CD14-positive monocyte (primary cell): ENCODE measurements around the gene NFYC. TPM values are rescaled to one million over a fixed set of nuclear protein-coding genes. Genes with fewer than 3 reads are reported as not detected.

Experiments used
- DNase-seq, 3 donors: peaks; one replicate each; pipeline ENCODE4 v3.0.0-alpha.2; 2011 to 2022
- H2AFZ ChIP-seq: 2 replicates; pipeline ENCODE4 v1.6.0; 2012; ENCODE audit warnings: mild to moderate bottlenecking, low read depth, low read length, inconsistent platforms; ENCODE audit not compliant: insufficient read depth, poor library complexity, severe bottlenecking
- H3K27ac ChIP-seq, 2 donors: 1 replicate in 1 of 2; 2 replicates in 1 of 2; pipeline ENCODE4 v1.5.1; 2012 to 2013; ENCODE audit warnings: low read length in 2 of 2, control low read depth in 1 of 2, inconsistent platforms in 1 of 2, low read depth in 1 of 2, mild to moderate bottlenecking in 1 of 2
- H3K27me3 ChIP-seq, 2 donors: one replicate each; pipeline versions ENCODE4 v1.6.0 to v1.6.1; 2011 to 2013; ENCODE audit warnings: low read length in 2 of 2; ENCODE audit not compliant: control insufficient read depth in 2 of 2, insufficient read depth in 2 of 2
- H3K36me3 ChIP-seq, 2 donors: replicated peaks in 1 of 2; 1 replicate in 1 of 2; 2 replicates in 1 of 2; pipeline versions ENCODE4 v1.5.1 to v1.6.1; 2012 to 2013; ENCODE audit warnings: low read length in 2 of 2, control low read depth in 1 of 2, inconsistent platforms in 1 of 2, mild to moderate bottlenecking in 1 of 2; ENCODE audit not compliant: insufficient read depth in 2 of 2, control insufficient read depth in 1 of 2
- H3K4me1 ChIP-seq, 2 donors: 1 replicate in 1 of 2; 2 replicates in 1 of 2; pipeline versions ENCODE4 v1.5.1 to v1.6.1; 2012 to 2013; ENCODE audit warnings: low read length in 2 of 2, control low read depth in 1 of 2, inconsistent platforms in 1 of 2, mild to moderate bottlenecking in 1 of 2, moderate library complexity in 1 of 2; ENCODE audit not compliant: insufficient read depth in 2 of 2, control insufficient read depth in 1 of 2
- H3K4me2 ChIP-seq: replicated peaks from 2 replicates; pipeline ENCODE3; 2012; ENCODE audit warnings: low read length, moderate library complexity, mild to moderate bottlenecking; ENCODE audit not compliant: poor library complexity, severe bottlenecking; ENCODE audit errors: extremely low read depth
- H3K4me3 ChIP-seq, 3 experiments: fragments of 200-600 bp in 1 of 3; sonication (generic) in 1 of 3; replicated peaks in 1 of 3; 1 replicate in 2 of 3; 2 replicates in 1 of 3; pipeline ENCODE4 v1.5.1; 2011 to 2013; ENCODE audit warnings: low read length in 3 of 3, mild to moderate bottlenecking in 3 of 3, control low read depth in 2 of 3, low read depth in 2 of 3, inconsistent platforms in 1 of 3, moderate library complexity in 1 of 3
- H3K79me2 ChIP-seq: 2 replicates; pipeline ENCODE4 v1.6.0; 2012; ENCODE audit warnings: mild to moderate bottlenecking, control low read depth, inconsistent platforms, low read length, moderate library complexity; ENCODE audit not compliant: insufficient read depth
- H3K9ac ChIP-seq: 2 replicates; pipeline ENCODE4 v1.6.0; 2017; ENCODE audit warnings: low read length, mild to moderate bottlenecking; ENCODE audit not compliant: insufficient read depth, poor library complexity, severe bottlenecking
- H3K9me3 ChIP-seq, 2 donors: replicated peaks in 1 of 2; 1 replicate in 1 of 2; 2 replicates in 1 of 2; pipeline versions ENCODE4 v1.5.1 to v1.6.1; 2012 to 2013; ENCODE audit warnings: low read length in 2 of 2, control low read depth in 1 of 2; ENCODE audit not compliant: control insufficient read depth in 1 of 2, insufficient read depth in 1 of 2
- H4K20me1 ChIP-seq: 2 replicates; pipeline ENCODE4 v1.6.0; 2012; ENCODE audit warnings: mild to moderate bottlenecking, low read length, control low read depth, moderate library complexity; ENCODE audit not compliant: insufficient read depth
- H3K27ac Mint-ChIP-seq, 7 donors: one replicate each; pipeline ENCODE4 v1.8.0; 2020; ENCODE audit warnings: mild to moderate bottlenecking in 7 of 7, mixed read lengths in 7 of 7, moderate library complexity in 6 of 7, inconsistent platforms in 2 of 7
- H3K27me3 Mint-ChIP-seq, 3 donors: one replicate each; pipeline ENCODE4 v1.8.0; 2021 to 2022; ENCODE audit warnings: low read depth in 3 of 3, mild to moderate bottlenecking in 3 of 3, mixed read lengths in 3 of 3, moderate library complexity in 3 of 3, inconsistent platforms in 1 of 3
- H3K36me3 Mint-ChIP-seq, 2 donors: one replicate each; pipeline ENCODE4 v1.8.0; 2020; ENCODE audit warnings: mixed read lengths in 2 of 2, inconsistent platforms in 1 of 2, mild to moderate bottlenecking in 1 of 2
- H3K4me1 Mint-ChIP-seq: one replicate; pipeline ENCODE4 v1.8.0; 2020; ENCODE audit warnings: mild to moderate bottlenecking, mixed read lengths
- H3K4me3 Mint-ChIP-seq, 2 donors: one replicate each; pipeline ENCODE4 v1.8.0; 2020; ENCODE audit warnings: mild to moderate bottlenecking in 2 of 2, mixed read lengths in 2 of 2, moderate library complexity in 1 of 2
- H3K9me3 Mint-ChIP-seq, 7 donors: one replicate each; pipeline ENCODE4 v1.8.0; 2020 to 2022; ENCODE audit warnings: mixed read lengths in 7 of 7, mild to moderate bottlenecking in 6 of 7, moderate library complexity in 6 of 7, inconsistent platforms in 2 of 7
- WGBS: methylation state at CpG from one replicate; pipeline ENCODE4 v1.1.5; 2013; ENCODE audit warnings: missing lambda C conversion rate; ENCODE audit not compliant: insufficient coverage; 5-methylcytosine and 5-hydroxymethylcytosine counted together
- intact Hi-C, 2 donors: fragments of 100-400 bp; cut with micrococcal nuclease; formaldehyde crosslinking; loops; one replicate each; pipeline versions ENCODE4 v1.15.0 to v1.15.1; 2023
- polyA plus RNA-seq, 3 donors: library from polyadenylated mRNA; depleted of rRNA in 1 of 3; unstranded in 2 of 3; stranded (reverse) in 1 of 3; fragments of 300-500 nt in 2 of 3; fragments of >200 nt in 1 of 3; fragmentation: Illumina TruSeq in 2 of 3; gene quantifications; 1 replicate in 2 of 3; 2 replicates in 1 of 3; pipeline ENCODE4 v1.2.3, GENCODE V29; 2012 to 2021
- TF ChIP-seq, protein P1 (sequence below): fragments of 200-600 bp; IDR thresholded peaks from one replicate; pipeline ENCODE4 v1.8.0; 2022; ENCODE audit warnings: antibody characterized with exemption, mild to moderate bottlenecking

NFYC gene
- polyA plus RNA-seq, 3 donors, result 61.2 to 142 (median 68.2) TPM

DNA sequence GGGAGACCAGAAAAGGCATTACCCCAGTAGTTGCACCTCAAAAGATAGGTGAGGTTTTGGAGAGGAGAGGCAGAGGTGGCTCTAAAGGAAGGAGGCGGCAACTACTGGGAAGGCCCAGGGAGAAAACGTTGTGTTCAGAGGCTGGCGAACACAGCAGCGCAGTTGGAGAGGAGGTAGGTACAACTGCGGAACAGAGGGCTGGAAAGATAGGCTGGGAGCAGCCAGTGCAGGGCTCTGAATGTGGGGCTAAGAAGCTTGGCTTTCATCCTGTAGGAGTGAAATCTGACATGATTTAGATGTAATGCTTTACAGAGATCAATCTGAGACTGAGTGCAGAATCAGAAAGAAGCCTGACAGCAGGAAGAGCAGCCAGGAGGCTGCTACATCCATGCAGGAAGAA is 39.0 kb upstream of the NFYC start:
- H3K36me3 Mint-ChIP-seq, result no peaks in the 10 kb centered on the region
- Histone ChIP-seq H3K9me3 (no peaks in the 10 kb centered on the region), H3K36me3 (no peaks in the 10 kb centered on the region), H3K27me3 (peaks cover 0 to 5% of the 10 kb centered on the region in 2 donors), H3K4me1 (no peaks in the 10 kb centered on the region), H3K27ac (no peak overlapping the region), H2AFZ (no peak overlapping the region), H3K9ac (no peak overlapping the region), H4K20me1 (no peaks in the 10 kb centered on the region), H3K4me3 (no peak overlapping the region), H3K79me2 (no peaks in the 10 kb centered on the region), H3K4me2 (no peak overlapping the region)
- H3K9me3 Mint-ChIP-seq, result peaks cover 0 to 3% (median 0%) of the 10 kb centered on the region in 7 donors
- TF ChIP-seq, protein P1, sequence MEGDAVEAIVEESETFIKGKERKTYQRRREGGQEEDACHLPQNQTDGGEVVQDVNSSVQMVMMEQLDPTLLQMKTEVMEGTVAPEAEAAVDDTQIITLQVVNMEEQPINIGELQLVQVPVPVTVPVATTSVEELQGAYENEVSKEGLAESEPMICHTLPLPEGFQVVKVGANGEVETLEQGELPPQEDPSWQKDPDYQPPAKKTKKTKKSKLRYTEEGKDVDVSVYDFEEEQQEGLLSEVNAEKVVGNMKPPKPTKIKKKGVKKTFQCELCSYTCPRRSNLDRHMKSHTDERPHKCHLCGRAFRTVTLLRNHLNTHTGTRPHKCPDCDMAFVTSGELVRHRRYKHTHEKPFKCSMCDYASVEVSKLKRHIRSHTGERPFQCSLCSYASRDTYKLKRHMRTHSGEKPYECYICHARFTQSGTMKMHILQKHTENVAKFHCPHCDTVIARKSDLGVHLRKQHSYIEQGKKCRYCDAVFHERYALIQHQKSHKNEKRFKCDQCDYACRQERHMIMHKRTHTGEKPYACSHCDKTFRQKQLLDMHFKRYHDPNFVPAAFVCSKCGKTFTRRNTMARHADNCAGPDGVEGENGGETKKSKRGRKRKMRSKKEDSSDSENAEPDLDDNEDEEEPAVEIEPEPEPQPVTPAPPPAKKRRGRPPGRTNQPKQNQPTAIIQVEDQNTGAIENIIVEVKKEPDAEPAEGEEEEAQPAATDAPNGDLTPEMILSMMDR, result no peak
- WGBS, result 80% methylated on average over 5 of the region's 5 CpGs
- intact Hi-C loops, result no loop called here
- no peaks in the 10 kb centered on the region for H3K4me1 Mint-ChIP-seq
- no peak for DNase-seq
- peaks cover 6 to 16% (median 11%) of the 10 kb centered on the region in 3 donors for H3K27me3 Mint-ChIP-seq
- H3K27ac Mint-ChIP-seq, result no peak overlapping the region
- no peak overlapping the region for H3K4me3 Mint-ChIP-seq

DNA sequence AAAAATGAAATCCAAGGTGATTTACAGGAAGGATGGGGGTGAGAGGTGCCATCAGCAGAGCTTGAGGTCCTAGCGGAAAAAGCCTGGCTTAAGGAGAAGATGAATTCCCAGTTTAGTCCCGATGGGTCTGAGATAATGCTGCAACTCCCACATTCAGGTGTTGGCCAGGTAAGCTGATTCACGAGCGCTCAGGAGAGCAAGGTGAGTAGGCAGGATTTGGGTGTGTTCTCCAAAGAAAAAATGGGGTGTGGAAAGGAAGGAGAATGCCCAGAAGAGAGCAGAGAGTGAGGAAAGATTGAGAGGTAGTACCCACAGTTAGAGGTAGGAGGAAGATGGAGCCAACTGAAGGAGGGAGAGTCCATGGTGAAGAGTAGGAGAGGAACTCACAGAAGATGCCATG is 38.5 kb upstream of the NFYC start:
- Histone ChIP-seq H3K4me2 (no peak overlapping the region), H3K27me3 (peaks cover 0 to 5% of the 10 kb centered on the region in 2 donors)
- H3K9me3 Mint-ChIP-seq, result peaks cover 0 to 2% (median 0%) of the 10 kb centered on the region in 7 donors

More for the DNA sequence above, 38.5 kb upstream of the NFYC start:
- no peaks in the 10 kb centered on the region for H3K4me1 Mint-ChIP-seq
- intact Hi-C loops, result no loop called here
- no peak overlapping the region for H3K9ac ChIP-seq
- no peaks in the 10 kb centered on the region for H3K9me3 ChIP-seq
- no peak for DNase-seq
- H3K27ac ChIP-seq, result no peak overlapping the region
- H3K4me1 ChIP-seq, result no peaks in the 10 kb centered on the region
- H3K36me3 Mint-ChIP-seq, result no peaks in the 10 kb centered on the region
- 98% methylated on average over 4 of the region's 4 CpGs for WGBS
- no peak overlapping the region for H3K27ac Mint-ChIP-seq
- H3K4me3 Mint-ChIP-seq, result no peak overlapping the region
- TF ChIP-seq, protein P1, result no peak
- no peak overlapping the region for H3K4me3 ChIP-seq
- H2AFZ ChIP-seq, result no peak overlapping the region
- H3K36me3 ChIP-seq, result no peaks in the 10 kb centered on the region
- H3K79me2 ChIP-seq, result no peaks in the 10 kb centered on the region
- peaks cover 3 to 16% (median 11%) of the 10 kb centered on the region in 3 donors for H3K27me3 Mint-ChIP-seq
- H4K20me1 ChIP-seq, result no peaks in the 10 kb centered on the region
